GM23338 (cell line): ENCODE results near the gene ACTR1A. TPM values are rescaled to one million over a fixed set of nuclear protein-coding genes. Genes with fewer than 3 reads are reported as not detected.

Experiments
- ATAC-seq: fragments of 200-7000 bp; cut with Tn5 transposase; 3 replicates; pipeline ENCODE4 v1.9.1; 2020
- DNase-seq: peaks from one replicate; pipeline ENCODE4 v3.0.0-alpha.2; 2015; ENCODE audit warnings: low spot score
- H2AFZ ChIP-seq: fragments of 200-600 bp; sonication (generic); 2 replicates; pipeline ENCODE4 v1.8.0; 2016; ENCODE audit warnings: antibody characterized with exemption, mild to moderate bottlenecking, moderate library complexity
- H3F3A ChIP-seq: fragments of 200-600 bp; sonication (generic); replicated peaks from 2 replicates; pipeline ENCODE4 v1.8.0; 2017; ENCODE audit warnings: antibody characterized with exemption, mixed run types, low read depth
- H3K27ac ChIP-seq: fragments of 200-600 bp; sonication (generic); 2 replicates; pipeline ENCODE4 v1.6.1; 2016; ENCODE audit warnings: low read depth
- H3K27me3 ChIP-seq: fragments of 200-600 bp; sonication (generic); 2 replicates; pipeline ENCODE4 v1.8.0; 2016; ENCODE audit warnings: mild to moderate bottlenecking, mixed run types, moderate library complexity; ENCODE audit not compliant: insufficient read depth
- H3K36me3 ChIP-seq: fragments of 200-600 bp; sonication (generic); 2 replicates; pipeline ENCODE4 v1.8.0; 2016; ENCODE audit warnings: mild to moderate bottlenecking; ENCODE audit not compliant: insufficient read depth
- H3K4me1 ChIP-seq: fragments of 200-600 bp; sonication (generic); 2 replicates; pipeline ENCODE4 v1.8.0; 2016; ENCODE audit warnings: mild to moderate bottlenecking, moderate library complexity; ENCODE audit not compliant: insufficient read depth
- H3K4me2 ChIP-seq: fragments of 200-600 bp; sonication (generic); 2 replicates; pipeline ENCODE4 v1.7.1; 2017; ENCODE audit warnings: mixed run types
- H3K4me3 ChIP-seq: fragments of 200-600 bp; sonication (generic); 2 replicates; pipeline ENCODE4 v1.6.1; 2016; ENCODE audit warnings: mixed run types
- H3K79me2 ChIP-seq: fragments of 200-600 bp; sonication (generic); replicated peaks from 2 replicates; pipeline ENCODE4 v1.8.0; 2017; ENCODE audit warnings: mild to moderate bottlenecking; ENCODE audit not compliant: insufficient read depth
- H3K9me2 ChIP-seq: fragments of 200-600 bp; sonication (generic); 2 replicates; pipeline ENCODE4 v1.8.0; 2017; ENCODE audit not compliant: insufficient read depth
- H4K20me1 ChIP-seq: fragments of 200-600 bp; sonication (generic); replicated peaks from 2 replicates; pipeline ENCODE4 v1.8.0; 2017; ENCODE audit warnings: mild to moderate bottlenecking; ENCODE audit not compliant: insufficient read depth
- H3K27ac Mint-ChIP-seq: 2 replicates; pipeline ENCODE4 v1.8.0; 2020; ENCODE audit warnings: inconsistent platforms, mild to moderate bottlenecking, moderate library complexity, mixed read lengths
- H3K27me3 Mint-ChIP-seq: 3 replicates; pipeline ENCODE4 v1.8.0; 2022; ENCODE audit warnings: low read depth, mild to moderate bottlenecking, moderate library complexity, mixed read lengths, inconsistent platforms; ENCODE audit not compliant: insufficient read depth, poor library complexity
- H3K36me3 Mint-ChIP-seq: 3 replicates; pipeline ENCODE4 v1.8.0; 2021; ENCODE audit warnings: low read depth, mild to moderate bottlenecking, inconsistent platforms, moderate library complexity, mixed read lengths
- H3K4me1 Mint-ChIP-seq: 3 replicates; pipeline ENCODE4 v1.8.0; 2020; ENCODE audit warnings: mild to moderate bottlenecking, inconsistent platforms, mixed read lengths
- H3K4me3 Mint-ChIP-seq: 3 replicates; pipeline ENCODE4 v1.8.0; 2021; ENCODE audit warnings: moderate library complexity, mild to moderate bottlenecking, inconsistent platforms, mixed read lengths
- H3K9me3 Mint-ChIP-seq: 3 replicates; pipeline ENCODE4 v1.8.0; 2020; ENCODE audit warnings: moderate library complexity, mild to moderate bottlenecking, inconsistent platforms, mixed read lengths
- CTCF ChIP-seq, 2 experiments: fragments of 200-600 bp in 1 of 2; sonication (generic) in 1 of 2; conservative IDR thresholded peaks; 2 replicates each; pipeline versions ENCODE4 v1.5.1 to v1.6.1; 2016 to 2017; ENCODE audit warnings: antibody characterized with exemption in 2 of 2, low read depth in 2 of 2, mild to moderate bottlenecking in 2 of 2, moderate library complexity in 1 of 2
- ETS1 ChIP-seq: IDR thresholded peaks from 2 replicates; pipeline ENCODE4 v1.6.1; 2016; ENCODE audit warnings: antibody characterized with exemption
- EZH2 ChIP-seq: fragments of 200-600 bp; sonication (generic); IDR thresholded peaks from one replicate; pipeline ENCODE4 v1.8.0; 2017; ENCODE audit warnings: antibody characterized with exemption, mild to moderate bottlenecking, low read depth; ENCODE audit not compliant: unreplicated experiment
- EZH2phosphoT487 ChIP-seq: fragments of 200-600 bp; sonication (generic); IDR thresholded peaks from one replicate; pipeline ENCODE4 v1.8.1; 2018; ENCODE audit warnings: antibody characterized with exemption; ENCODE audit not compliant: unreplicated experiment
- JUNB ChIP-seq: IDR thresholded peaks from one replicate; pipeline ENCODE4 v1.6.1; 2016; ENCODE audit warnings: antibody characterized with exemption; ENCODE audit not compliant: unreplicated experiment
- POLR2AphosphoS5 ChIP-seq: IDR thresholded peaks from 2 replicates; pipeline ENCODE4 v1.6.1; 2016; ENCODE audit warnings: antibody characterized with exemption, low read depth
- STAT1 ChIP-seq: IDR thresholded peaks from one replicate; pipeline ENCODE4 v1.6.1; 2016; ENCODE audit warnings: antibody characterized with exemption; ENCODE audit not compliant: unreplicated experiment
- ZNF114 ChIP-seq: fragments of 250-450 bp; sonication (Bioruptor Pico); IDR thresholded peaks from 2 replicates; pipeline ENCODE4 v1.5.0; 2020; ENCODE audit warnings: mild to moderate bottlenecking, moderate library complexity
- ZNF331 ChIP-seq: fragments of 250-450 bp; sonication (Bioruptor Pico); IDR thresholded peaks from 2 replicates; pipeline ENCODE4 v1.5.0; 2020; ENCODE audit warnings: low read depth, mild to moderate bottlenecking, moderate library complexity
- polyA plus RNA-seq: library from polyadenylated mRNA; unstranded; fragments of >200 nt; fragmentation: Nextera tagmentation; extraction: Ambion mirVana; gene quantifications from 2 replicates; pipeline ENCODE4 v1.2.1, GENCODE V29; 2016
- total RNA-seq: library from RNA; depleted of rRNA; stranded (reverse); fragments of >200 nt; shearing (Covaris generic); gene quantifications from 2 replicates; pipeline ENCODE4 v1.2.3, GENCODE V29; 2014

ACTR1A gene
- total and polyA plus RNA-seq, 2 experiments from 2014 or later, result 39.4 to 101 TPM

GRCh38 chr10:102435133-102435497 is 67.4 kb downstream of the ACTR1A start (continued):
- TF ChIP-seq EZH2phosphoT487, result no peak

GRCh38 chr10:102434394-102435132 is 67.9 kb downstream of the ACTR1A start:
- Histone ChIP-seq H3K79me2 (no peaks in the 10 kb centered on the region; the same call in 1 of the 2 replicates), H3K4me2 (peak overlapping the region; percentile 78), H3K27me3 (peaks cover 56% of the 10 kb centered on the region), H3F3A (0 out of 2 replicates have a peak, but pooled peaks cover 4% of the 10 kb centered on the region), H3K27ac (no peak overlapping the region), H3K36me3 (no peaks in the 10 kb centered on the region), H2AFZ (no peak overlapping the region), H3K4me3 (peak overlapping the region; percentile 50; the same call in 1 of the 2 replicates), H3K4me1 (peaks cover 21% of the 10 kb centered on the region), H3K9me2 (no peaks in the 10 kb centered on the region), H4K20me1 (no peaks in the 10 kb centered on the region; the same call in 1 of the 2 replicates)
- no peak overlapping the region for H3K27ac Mint-ChIP-seq
- H3K36me3 Mint-ChIP-seq, result peaks cover 4% of the 10 kb centered on the region; the same call in 2 of the 3 replicates
- peak overlapping the region; percentile 67 for H3K4me3 Mint-ChIP-seq
- TF ChIP-seq ZNF114 (CRISPR knock-in tag) (no peak), EZH2 (peak; percentile 4)
- ATAC-seq (no peak), DNase-seq (no peak)
- H3K4me1 Mint-ChIP-seq, result peaks cover 26% of the 10 kb centered on the region
- H3K9me3 Mint-ChIP-seq, result no peaks in the 10 kb centered on the region
- peaks cover 53% of the 10 kb centered on the region for H3K27me3 Mint-ChIP-seq

GRCh38 chr10:102433619-102434046 is 68.9 kb downstream of the ACTR1A start:
- Histone ChIP-seq H2AFZ (no peak overlapping the region), H3K79me2 (no peaks in the 10 kb centered on the region; the same call in 1 of the 2 replicates), H3K4me2 (no peak overlapping the region), H3K27me3 (peaks cover 56% of the 10 kb centered on the region), H3K9me2 (no peaks in the 10 kb centered on the region), H4K20me1 (no peaks in the 10 kb centered on the region; the same call in 1 of the 2 replicates), H3K4me3 (no peak overlapping the region), H3K36me3 (no peaks in the 10 kb centered on the region), H3K4me1 (peaks cover 21% of the 10 kb centered on the region), H3K27ac (no peak overlapping the region), H3F3A (0 out of 2 replicates have a peak, but pooled peaks cover 4% of the 10 kb centered on the region)
- ATAC-seq, result no peak
- Mint-ChIP-seq H3K27me3 (peaks cover 53% of the 10 kb centered on the region), H3K27ac (no peak overlapping the region), H3K36me3 (peaks cover 4% of the 10 kb centered on the region; the same call in 2 of the 3 replicates), H3K4me1 (peaks cover 26% of the 10 kb centered on the region), H3K9me3 (no peaks in the 10 kb centered on the region), H3K4me3 (no peak overlapping the region; the same call in 1 of the 3 replicates)
- TF ChIP-seq EZH2phosphoT487, result no peak
- TF ChIP-seq ETS1, result no peak
- no peak for TF ChIP-seq EZH2
- no peak for TF ChIP-seq STAT1
- TF ChIP-seq POLR2AphosphoS5, result no peak
- TF ChIP-seq ZNF114 (CRISPR knock-in tag), result no peak
- no peak for TF ChIP-seq ZNF331 (CRISPR knock-in tag)
- TF ChIP-seq CTCF (conservative IDR thresholded peaks at IDR 0.05; ENCODE audit: low read depth in 2 of 2), result no peak
- no peak for TF ChIP-seq JUNB
- no peak for DNase-seq
